NCI-H2171 treated with DMSO at 0.1 percent for 48 hours (cell line): ENCODE data around the gene BUB1B.

ENCODE experiments used
- DNase-seq: peaks from one replicate; lab custom pipeline; 2025; lab: John Stamatoyannopoulos, UW

The BUB1B gene

GRCh38 chr15:40241269-40242212, 80.7 kb downstream of the BUB1B start:
- DNase-seq: no peak

GRCh38 chr15:40242213-40242599, 81.3 kb downstream of the BUB1B start:
- DNase-seq: no peak

- no peak for DNase-seq
Measured at GRCh38 chr15:40242601-40243000, 81.7 kb downstream of the BUB1B start.

- DNase-seq: no peak
Measured at GRCh38 chr15:40243126-40243810, 82.4 kb downstream of the BUB1B start.

- DNase-seq: no peak
Measured at GRCh38 chr15:40244961-40245523, 84.2 kb downstream of the BUB1B start.

GRCh38 chr15:40245666-40246450, 85.0 kb downstream of the BUB1B start:
- no peak for DNase-seq

GRCh38 chr15:40246496-40247280, 85.8 kb downstream of the BUB1B start:
- DNase-seq: no peak

GRCh38 chr15:40247406-40247971, 86.6 kb downstream of the BUB1B start:
- no peak for DNase-seq

- DNase-seq: peak; percentile 55
Measured at GRCh38 chr15:40248006-40248783, 87.3 kb downstream of the BUB1B start.

GRCh38 chr15:40249477-40250303, 88.8 kb downstream of the BUB1B start:
- no peak for DNase-seq

- no peak for DNase-seq
Measured at GRCh38 chr15:40250304-40250656, 89.4 kb downstream of the BUB1B start.

- no peak for DNase-seq
Measured at GRCh38 chr15:40250771-40251483, 90.1 kb downstream of the BUB1B start.

- DNase-seq: no peak
Measured at GRCh38 chr15:40251486-40252140, 90.7 kb downstream of the BUB1B start.

- no peak for DNase-seq
Measured at GRCh38 chr15:40252141-40252437, 91.2 kb downstream of the BUB1B start.

- DNase-seq: peak; percentile 71
Measured at GRCh38 chr15:40252438-40253166, 91.7 kb downstream of the BUB1B start.

GRCh38 chr15:40253167-40253790, 92.4 kb downstream of the BUB1B start:
- no peak for DNase-seq

GRCh38 chr15:40254452-40254851, 93.6 kb downstream of the BUB1B start:
- DNase-seq: no peak
